Left colon (tissue), 2 donors: ENCODE data around the gene RAB22A. TPM values are rescaled to one million over a fixed set of nuclear protein-coding genes. Genes with fewer than 3 reads are reported as not detected.
A peak's percentile ranks its signal among the peaks of the same experiment; 100 is the strongest.
"Not testable (repeated sequence)": the region's sequence is repeated elsewhere in the genome, so short reads cannot be mapped to it uniquely, and the experiment has no call there.

Experiments
- ATAC-seq: fragments of 200-7000 bp; cut with Tn5 transposase; one replicate; pipeline ENCODE4 v1.9.1; 2020; ENCODE audit warnings: mild to moderate bottlenecking, moderate library complexity
- DNase-seq, 2 donors: peaks; one replicate each; pipeline ENCODE4 v3.0.0-alpha.2; 2020
- intact Hi-C, 2 donors: fragments of 100-400 bp; cut with DNase I in 1 of 2; cut with micrococcal nuclease in 1 of 2; formaldehyde crosslinking; loops; one replicate each; pipeline versions ENCODE4 v1.11.2 to v1.14.0; 2022; cut with DNase I, micrococcal nuclease
- total RNA-seq, 2 donors: library from RNA; stranded (reverse); fragmentation: NEBNext Ultra II Directional; extraction: Animal tissue kit (Norgen Biotek cat#: 25700); gene quantifications; one replicate each; pipeline ENCODE4 v1.2.1, GENCODE V29; 2021
- donor health status: DM: no; HTN: no; CAD: no.
- donor health status: DM: yes; HTN: yes; CAD: no.

RAB22A gene
- total RNA-seq, 2 donors from 2014 or later: 22.4 to 27.4 TPM

DNA sequence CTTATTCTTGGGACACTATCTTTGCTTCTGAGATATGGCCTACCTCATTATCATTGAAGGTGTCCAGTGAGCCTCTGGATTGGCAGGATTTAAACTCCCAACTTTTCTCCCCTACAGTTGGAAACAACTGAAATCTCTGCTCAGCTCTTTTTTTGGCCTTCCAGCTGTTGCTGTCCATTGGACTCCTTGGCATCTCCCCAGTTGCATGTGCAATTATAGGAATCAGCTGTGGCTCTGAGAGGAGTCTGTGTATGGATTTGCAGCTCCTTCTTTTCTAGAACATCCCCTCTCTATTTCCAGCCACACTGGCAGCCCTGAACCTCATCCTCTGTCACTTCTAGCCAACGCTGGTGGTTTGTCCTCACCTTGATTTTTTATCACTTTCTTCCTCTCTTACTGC lies 21.2 kb downstream of the RAB22A start:
- no peak for ATAC-seq
- DNase-seq: no peak
- intact Hi-C loops: no loop called here

DNA sequence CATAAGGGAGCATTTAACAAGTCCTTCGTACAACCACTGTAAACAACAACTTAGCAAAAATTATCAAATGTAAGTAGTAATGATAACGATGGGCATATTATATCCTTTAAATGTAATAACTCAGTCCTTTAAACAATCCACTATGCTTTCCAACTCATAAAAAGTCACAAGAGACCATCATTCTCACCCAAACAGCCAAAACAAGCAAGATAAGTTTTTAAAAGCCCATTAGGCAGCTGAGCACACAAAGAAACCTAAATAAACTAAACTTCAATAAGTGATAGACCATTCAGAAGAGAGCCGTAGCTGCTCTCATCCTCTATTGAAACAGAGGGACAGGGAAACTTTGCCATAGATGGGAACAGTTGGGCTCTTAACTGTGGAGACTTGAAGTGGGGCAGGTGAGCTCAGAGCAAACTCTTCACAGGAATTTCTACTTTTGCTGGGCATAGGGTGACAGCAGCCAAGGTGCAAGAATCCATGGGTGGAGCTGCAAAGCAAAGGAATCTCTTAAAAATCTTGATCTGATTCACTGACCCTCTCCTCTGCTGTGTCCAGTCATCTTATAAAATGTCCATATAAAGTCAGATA lies 22.5 kb downstream of the RAB22A start:
- ATAC-seq (peak; percentile 23), DNase-seq (no peak)
- intact Hi-C loops: no loop called here

DNA sequence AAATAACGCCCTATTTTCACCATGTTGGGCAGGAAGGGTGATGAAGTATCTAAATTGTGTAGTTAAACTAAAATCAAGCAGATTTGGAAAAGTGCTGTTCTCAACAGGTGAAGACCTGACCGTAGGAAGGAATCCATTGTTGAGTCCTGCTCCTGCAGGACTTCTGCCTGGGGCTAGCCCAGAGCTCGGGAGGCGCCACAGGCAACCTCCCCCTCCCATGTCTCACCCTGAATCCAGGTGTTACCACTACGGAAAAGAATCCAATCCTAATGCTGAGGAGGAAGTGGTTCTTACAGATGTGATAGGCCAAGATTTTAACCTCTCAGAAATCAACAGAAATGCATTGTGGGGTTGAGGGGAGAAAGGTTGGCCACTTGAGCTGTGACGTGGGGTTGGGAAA lies 30.2 kb downstream of the RAB22A start:
- DNase-seq (no peak), ATAC-seq (no peak)
- intact Hi-C loops: no loop called here

DNA sequence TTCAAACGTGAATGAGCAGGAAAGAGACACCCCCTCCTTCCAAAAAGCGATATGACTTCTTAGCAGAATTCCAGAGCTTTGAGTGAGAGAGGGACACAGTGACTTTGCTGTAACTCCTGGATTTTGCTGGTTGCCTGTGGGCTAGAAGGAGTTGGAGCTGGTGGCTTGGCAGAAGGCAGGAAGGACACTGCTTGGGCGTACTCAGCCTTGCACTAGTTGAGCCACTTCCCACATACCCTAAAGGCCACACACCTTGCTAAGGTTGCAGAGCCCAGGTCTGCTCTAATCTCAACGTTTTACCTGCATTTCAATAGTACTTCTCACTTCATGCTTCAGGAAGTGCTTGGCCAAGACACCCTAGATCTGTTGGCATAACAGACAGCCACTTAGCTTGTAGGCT lies 30.6 kb downstream of the RAB22A start:
- intact Hi-C loops: no loop called here
- ATAC-seq (no peak), DNase-seq (no peak)

DNA sequence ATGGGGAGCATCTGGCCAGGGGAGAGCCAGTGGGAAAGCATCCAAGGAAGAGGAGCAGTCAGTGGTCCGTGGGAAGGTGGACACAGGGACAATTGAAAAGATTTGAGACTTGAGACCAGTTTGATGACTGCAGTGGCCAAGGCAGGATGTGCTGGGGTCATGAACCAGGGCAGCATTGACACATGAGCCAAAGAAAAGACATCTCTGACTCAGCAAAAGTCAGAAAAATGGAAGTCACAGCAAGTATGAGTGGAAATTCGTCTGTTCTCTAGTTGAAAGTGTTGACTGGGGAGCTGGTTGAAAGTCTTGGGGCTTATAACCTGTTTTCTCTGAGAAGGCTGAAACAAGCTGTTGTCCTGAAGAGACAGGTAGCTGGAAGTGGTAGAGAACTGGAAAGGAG lies 31.3 kb downstream of the RAB22A start:
- DNase-seq: no peak
- intact Hi-C loops: no loop called here
- no peak for ATAC-seq

DNA sequence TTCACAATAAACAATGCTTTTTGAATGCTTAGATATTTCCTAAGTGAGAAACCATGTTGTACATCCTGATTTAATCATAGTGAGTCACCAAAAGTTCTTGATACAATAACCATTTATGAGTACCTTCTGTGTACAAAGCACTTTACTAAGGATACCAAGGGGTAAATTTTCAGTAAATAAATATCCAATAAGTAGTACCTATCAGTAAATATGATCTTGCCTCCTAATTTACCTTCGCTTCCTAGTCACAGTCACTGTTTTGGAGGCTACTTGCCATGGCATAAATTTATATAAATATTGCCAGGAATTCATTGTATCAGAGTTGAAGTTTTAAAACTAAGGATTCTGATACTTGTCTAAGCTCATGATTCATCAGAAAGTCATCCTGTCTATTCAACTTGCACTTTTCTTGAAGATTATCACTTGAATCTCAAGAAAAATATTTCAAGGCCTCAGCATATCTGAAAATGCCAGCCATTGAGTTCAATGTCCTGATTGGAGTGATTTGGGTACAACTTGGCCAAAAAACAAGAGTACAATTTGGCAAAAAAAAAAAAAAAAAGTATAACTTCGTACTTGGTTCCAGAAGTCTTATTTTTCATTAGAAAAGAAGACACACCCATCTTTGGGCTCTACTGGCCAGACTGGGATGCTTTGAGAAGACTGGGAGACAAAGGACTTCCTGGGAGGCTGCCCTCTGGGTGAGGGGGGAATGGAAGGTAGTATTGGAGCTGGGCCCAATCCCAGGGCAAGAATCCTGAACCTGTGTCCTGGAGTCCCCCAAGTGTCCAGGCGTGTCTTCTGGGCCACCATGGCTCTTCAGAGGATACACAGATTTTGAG lies 32.8 kb downstream of the RAB22A start:
- DNase-seq: no peak
- no peak for ATAC-seq
- intact Hi-C loops: no loop called here

DNA sequence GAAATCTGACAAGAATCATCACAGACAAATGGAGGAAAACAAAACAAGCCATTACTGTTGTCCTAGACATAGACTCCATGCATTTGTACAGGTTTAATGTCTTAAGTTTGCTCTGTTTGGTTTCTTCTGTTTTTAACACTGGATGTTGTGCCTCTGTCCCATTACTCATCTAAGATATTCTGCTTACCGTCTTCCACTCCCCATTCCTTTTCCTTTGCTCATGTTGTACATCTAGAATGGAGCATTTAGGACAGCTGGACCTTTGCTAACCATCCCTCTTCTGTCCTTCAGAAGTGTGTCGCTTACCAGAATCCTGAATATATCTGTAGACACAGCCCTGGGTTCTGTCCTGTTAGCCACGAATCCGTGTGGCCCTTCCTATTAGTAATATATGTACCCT lies 35.2 kb downstream of the RAB22A start:
- DNase-seq: no peak
- no peak for ATAC-seq
- intact Hi-C loops: no loop called here

DNA sequence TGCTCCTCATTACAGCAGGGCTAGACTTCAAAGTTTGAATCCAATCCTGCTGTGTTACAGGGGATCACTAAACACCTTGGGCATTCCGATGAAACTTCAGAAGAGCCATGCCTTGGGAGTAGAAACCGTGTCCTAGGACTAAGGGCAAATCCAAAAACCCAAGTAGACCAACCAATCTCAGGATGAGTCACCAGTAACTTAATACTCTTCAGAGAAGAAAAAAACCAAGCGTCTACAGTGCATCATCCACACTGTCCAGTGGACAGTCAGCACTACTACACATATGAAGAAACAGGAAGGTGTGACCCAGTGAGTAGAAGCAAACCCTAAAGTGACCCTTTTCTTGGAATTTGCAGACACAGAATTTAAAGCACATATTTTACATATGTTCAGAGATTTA lies 40.1 kb downstream of the RAB22A start:
- no peak for ATAC-seq
- intact Hi-C loops: no loop called here
- no peak for DNase-seq

DNA sequence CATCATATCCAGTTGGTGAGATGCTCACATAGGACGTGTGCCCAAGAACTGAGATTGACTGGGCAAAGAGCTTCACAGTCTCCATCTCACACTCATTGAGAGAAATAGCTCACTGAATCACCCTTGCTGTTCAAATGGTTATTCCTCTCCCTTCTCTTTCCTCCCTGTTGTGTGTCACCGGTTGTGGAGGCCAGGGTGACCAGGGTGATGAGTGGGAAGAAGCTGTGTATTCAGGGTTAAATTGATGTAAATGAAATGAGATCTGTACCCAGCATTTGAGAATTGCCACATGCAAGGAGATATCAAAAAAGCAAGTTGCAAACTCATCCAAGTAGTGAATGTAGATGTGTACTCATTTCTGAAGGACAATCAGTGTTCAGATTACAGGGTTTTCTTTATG lies 43.0 kb downstream of the RAB22A start:
- no peak for ATAC-seq
- DNase-seq: no peak
- intact Hi-C loops: no loop called here

DNA sequence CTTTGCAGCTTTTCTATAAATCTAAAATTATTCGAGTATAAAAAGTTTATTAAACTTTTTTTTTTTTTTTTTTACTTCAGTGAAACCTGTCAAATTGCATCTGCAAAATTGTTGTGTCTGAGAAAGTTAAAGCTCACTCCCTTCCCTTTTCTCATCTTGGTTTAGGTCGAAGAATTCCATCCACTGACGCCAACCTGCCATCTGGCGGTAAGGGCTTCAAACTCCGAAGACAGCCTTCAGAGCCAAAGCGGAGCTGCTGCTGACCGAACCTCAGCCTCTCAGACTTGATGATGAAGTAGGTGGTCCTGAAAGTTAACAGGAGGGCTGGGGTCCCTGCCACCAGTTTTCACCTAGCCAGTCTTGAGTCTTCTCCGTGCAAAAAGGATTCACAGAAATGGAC lies 49.9 kb downstream of the RAB22A start:
- no peak for DNase-seq

DNA sequence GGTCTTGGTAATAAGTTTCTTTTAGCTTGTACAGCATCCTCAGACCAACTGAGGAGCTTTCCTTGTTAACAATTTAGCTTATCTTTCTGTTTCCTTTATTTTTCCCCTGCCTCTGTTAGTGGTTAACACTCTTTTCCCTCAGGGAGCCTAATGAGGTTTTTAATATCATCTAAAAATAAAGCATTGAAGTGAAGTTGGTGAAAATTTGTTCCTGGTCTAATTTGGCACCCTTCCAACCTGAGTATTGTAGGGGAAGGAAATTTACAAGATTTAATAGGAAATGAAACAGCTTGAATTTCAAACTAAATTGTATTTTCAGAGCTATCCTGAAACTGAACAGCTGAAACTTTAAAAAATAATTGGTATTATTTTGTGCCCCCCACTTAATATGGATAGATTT lies 51.4 kb downstream of the RAB22A start:
- intact Hi-C loops: no loop called here
- DNase-seq: no peak
- ATAC-seq: no peak

More for the DNA sequence above, 49.9 kb downstream of the RAB22A start:
- intact Hi-C loops: no loop called here
- no peak for ATAC-seq

DNA sequence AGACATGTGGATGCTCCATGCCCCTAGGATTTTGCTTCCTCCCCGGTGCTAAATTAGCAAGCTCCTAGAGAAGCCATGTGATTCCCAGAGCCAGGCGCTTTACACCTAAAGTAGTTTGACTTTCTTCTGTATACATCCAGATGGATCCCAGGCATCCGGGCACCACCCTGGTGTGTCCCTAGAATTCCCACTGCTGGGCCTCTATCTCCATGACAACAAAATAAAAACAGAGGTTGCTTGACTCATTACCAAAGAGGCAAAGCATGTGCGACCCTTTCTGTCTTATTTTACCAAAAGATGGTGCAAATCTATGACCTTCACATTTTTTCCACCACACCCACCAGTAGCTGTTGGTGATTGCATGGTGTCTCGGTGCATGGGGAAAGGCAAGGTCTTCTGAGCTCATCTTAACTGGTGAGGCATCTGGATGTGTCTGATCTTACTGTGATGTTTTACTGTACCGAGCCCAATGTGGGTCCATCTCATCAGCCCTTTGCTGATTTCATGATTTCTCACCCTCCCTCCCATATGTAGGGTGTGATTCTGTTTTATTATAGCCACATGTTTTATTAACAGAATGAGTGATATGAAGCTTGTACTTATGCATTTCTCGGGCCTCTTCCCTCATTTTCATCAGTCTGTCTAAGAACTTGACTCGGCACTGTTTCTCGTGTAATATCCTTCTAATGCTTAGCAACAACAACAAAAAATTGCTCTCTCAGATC lies 52.1 kb downstream of the RAB22A start:
- ATAC-seq (no peak), DNase-seq (no peak)
- intact Hi-C loops: no loop called here

DNA sequence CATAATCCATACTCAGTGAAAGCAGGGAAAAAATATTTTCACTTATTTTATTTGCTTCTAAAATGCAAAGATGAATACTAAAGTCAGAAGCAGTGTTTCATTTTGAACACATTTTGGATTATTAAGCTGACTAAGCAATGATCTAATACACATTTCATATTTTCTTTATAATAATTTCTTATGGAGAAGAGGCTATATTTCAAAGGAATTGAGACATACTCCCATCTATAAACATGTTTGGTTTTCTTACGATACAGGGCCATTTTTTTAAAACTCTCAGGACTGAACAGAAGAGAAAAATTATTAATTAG lies 52.6 kb downstream of the RAB22A start:
- intact Hi-C loops: no loop called here
- no peak for ATAC-seq
- DNase-seq: no peak

DNA sequence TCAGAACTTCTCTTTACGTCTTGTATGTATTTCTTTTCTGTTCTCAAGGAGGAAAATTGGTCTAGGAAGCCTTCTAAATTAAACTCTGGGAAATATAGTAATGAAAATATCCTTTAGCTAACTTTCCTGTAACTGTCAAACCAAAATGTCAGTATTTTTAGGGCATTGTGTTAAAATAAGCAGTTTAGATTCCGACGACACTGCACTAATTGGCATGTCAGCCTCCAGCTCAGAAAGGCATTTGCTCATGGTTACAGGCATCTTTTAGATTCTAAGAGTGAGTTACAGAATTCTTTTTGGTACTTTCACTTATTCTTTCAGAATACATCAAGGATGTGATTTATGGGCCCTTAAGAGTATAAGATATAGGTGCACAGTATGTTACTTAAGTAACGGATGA lies 53.5 kb downstream of the RAB22A start:
- ATAC-seq (no peak), DNase-seq (no peak)
- intact Hi-C loops: no loop called here

DNA sequence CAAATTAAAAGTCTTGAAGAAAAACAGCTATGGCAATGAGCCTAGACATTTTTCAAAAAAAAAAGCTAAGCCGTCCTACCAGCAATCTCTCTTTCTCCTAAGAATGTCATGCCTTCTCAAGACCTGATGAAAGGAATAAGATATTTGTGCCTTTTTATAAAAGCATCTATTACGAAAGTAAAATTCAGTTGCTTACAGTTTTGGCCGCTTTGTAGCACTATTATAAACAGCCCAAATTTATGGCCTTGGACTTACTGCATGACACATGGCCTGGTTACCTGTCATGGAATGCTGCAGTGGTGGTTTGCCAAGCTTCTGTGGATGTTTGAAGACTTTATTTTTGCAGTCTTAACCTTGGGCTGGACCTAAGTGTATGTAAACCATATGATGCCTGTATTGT lies 57.4 kb downstream of the RAB22A start:
- DNase-seq: no peak
- intact Hi-C loops: no loop called here
- no peak for ATAC-seq

DNA sequence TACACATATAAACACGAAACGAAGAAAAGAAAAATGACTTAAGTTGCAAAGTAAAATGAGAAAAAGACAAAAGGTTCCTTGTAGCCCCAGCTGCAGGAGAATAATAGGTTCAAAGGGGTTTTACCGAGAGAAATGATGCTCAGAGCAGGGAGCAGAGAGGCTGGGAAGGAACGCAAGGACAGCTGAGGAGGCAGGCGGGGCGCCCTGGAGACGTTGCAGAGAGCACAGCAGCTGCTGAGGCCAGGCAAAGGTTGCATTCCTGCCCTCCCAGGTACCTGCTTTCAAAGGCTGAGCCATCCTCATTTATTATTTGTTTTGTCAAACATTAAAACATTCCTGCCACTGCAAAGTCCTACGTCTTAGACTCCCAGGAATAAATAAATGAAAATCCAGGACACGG lies 63.3 kb downstream of the RAB22A start:
- DNase-seq (no peak), ATAC-seq (peak; percentile 61)
- intact Hi-C loops: no loop called here

DNA sequence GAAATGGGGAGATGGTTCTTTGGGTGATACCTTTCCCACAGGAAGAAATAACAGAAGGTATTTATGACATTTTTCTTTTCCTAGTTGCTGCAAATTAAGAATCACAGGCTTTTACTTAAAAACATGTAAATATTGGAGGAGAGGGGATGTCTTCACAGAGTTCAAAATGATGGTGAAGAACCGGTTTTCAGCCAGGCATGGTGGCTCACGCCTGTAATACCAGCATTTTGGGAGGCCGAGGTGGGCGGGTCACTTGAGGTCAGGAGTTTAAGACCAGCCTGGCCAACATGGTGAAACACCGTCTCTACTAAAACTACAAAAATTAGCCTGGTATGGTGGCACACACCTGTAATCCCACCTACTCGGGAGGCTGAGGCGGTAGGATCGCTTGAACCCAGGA lies 63.8 kb downstream of the RAB22A start:
- intact Hi-C loops, DNase-seq, ATAC-seq: not testable (repeated sequence)

DNA sequence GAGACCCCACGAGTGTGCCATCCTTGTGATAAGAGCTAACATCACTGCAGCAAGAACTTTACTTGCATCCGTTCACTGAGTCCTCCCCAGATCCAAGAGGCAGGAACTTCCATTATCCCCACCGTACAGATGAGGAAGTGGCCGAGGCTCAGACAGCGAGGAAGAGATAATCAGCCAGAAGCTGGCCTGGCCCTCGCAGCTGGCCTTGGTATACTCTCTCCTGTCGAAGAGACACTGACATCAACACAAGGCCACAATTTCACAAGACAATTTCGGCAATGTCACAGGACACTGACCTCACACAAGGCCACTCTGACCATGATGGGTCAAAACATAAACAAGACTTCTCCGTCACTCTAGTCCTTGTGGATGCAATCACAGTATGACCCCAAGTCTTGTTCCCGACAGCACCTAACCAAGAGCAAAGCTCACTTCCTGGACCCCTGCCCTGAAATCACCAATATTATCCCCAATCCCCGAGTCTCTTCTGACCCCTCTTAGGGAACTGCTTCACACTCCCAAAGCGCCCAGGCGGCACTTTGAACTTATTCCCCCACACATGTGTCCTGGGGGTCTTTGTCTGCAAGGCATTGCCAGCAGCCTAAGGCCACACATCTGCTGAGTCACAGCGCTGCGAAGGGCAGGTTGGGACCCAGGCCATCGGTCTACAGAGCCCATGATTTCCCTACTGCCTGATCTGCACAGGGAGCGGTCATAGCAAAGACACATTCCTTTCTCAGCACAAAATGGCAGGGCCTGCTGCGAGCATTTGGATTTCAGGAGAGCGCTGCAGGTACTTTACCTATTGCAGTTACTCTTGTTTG lies 64.7 kb downstream of the RAB22A start:
- intact Hi-C loops: no loop called here
- no peak for ATAC-seq
- no peak for DNase-seq

DNA sequence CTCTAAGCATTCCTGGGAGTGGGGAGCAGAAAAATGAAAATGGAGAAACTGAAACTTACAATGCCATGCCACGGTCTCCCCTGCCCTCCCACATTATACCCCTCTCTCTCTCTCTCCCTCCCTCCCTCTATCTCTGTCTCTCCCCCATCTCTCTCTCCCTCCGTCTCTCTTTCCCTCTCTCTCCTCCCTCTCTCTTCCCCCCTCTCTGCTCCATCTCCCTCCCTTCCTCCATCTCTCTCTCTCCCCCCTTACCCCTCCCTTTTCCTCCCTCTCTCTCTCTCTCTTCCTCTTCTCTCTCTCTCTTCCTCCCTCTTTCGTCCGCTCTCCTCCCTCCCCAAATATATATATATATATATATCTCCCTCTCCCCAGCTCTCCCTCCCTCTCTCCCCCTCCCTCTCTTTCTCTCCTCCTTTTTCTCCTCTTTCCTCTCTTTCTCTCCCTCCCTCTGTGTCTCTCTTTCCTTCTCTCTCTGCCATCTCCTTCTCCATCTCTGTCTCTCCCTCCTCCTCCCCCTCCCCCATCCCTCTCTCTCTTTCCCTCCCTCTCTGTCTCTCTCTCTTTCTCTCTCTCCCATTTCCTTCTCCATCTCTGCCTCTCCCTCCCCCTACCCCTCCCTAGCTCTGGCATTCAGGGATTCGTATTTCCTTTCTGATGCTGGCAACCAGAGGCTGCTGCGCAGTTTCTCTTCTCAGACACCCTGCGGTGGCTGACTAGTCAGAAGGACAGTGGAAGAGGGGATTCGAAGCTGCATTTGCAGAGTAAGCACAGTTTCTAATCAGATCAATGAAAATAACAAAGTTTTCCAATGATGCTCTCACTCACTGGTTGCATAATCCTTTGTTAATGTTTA lies 65.6 kb downstream of the RAB22A start:
- ATAC-seq: no peak
- intact Hi-C loops: no loop called here
- DNase-seq: no peak
